Uterus (tissue), 4 donors: Measurements from ENCODE around the gene SPIRE2. TPM values are rescaled to one million over a fixed set of nuclear protein-coding genes. Genes with fewer than 3 reads are reported as not detected.
"Not testable (repeated sequence)": the region's sequence is repeated elsewhere in the genome, so short reads cannot be mapped to it uniquely, and the experiment has no call there.

Experiments used
- DNase-seq, 2 donors: peaks; one replicate each; pipeline ENCODE4 v3.0.0-alpha.2; 2019 to 2020
- H3K27ac ChIP-seq, 2 donors: fragments of 200-600 bp; sonication (generic); 1 replicate in 1 of 2; 2 replicates in 1 of 2; pipeline ENCODE4 v1.5.1; 2016 to 2018
- H3K27me3 ChIP-seq, 2 donors: fragments of 200-600 bp; sonication (generic); one replicate each; pipeline ENCODE4 v1.5.1; 2018 to 2019; ENCODE audit warnings: control low read depth in 1 of 2
- H3K36me3 ChIP-seq, 2 donors: fragments of 200-600 bp; sonication (generic); one replicate each; pipeline ENCODE4 v1.5.1; 2019; ENCODE audit warnings: control low read depth in 1 of 2
- H3K4me1 ChIP-seq, 2 donors: fragments of 200-600 bp; sonication (generic); one replicate each; pipeline ENCODE4 v1.5.1; 2018 to 2019; ENCODE audit warnings: control low read depth in 1 of 2
- H3K4me3 ChIP-seq, 2 donors: fragments of 200-600 bp; sonication (generic); 1 replicate in 1 of 2; 2 replicates in 1 of 2; pipeline ENCODE4 v1.5.1; 2018 to 2019; ENCODE audit warnings: mild to moderate bottlenecking in 1 of 2
- H3K9me3 ChIP-seq, 2 donors: fragments of 200-600 bp; sonication (generic); one replicate each; pipeline ENCODE4 v1.5.1; 2019; ENCODE audit warnings: control low read depth in 1 of 2
- POLR2A ChIP-seq, 2 donors: fragments of 450-650 bp; IDR thresholded peaks; one replicate each; pipeline ENCODE4 v1.6.1; 2016; ENCODE audit warnings: antibody characterized with exemption in 2 of 2, mild to moderate bottlenecking in 1 of 2, moderate library complexity in 1 of 2
- intact Hi-C: fragments of 100-400 bp; cut with DNase I; formaldehyde crosslinking; loops from one replicate; pipeline ENCODE4 v1.15.1; 2023; ENCODE audit warnings: low total_unique reads
- total RNA-seq, 4 donors: library from RNA; depleted of rRNA in 3 of 4; stranded (reverse); fragments of >200 nt in 3 of 4; gene quantifications; one replicate each; pipeline versions ENCODE4 v1.1.0 to v1.2.4, GENCODE V29; 2014 to 2023
- TF ChIP-seq, protein P1 (sequence below), 4 experiments: fragments of 200-600 bp in 2 of 4; fragments of 450-650 bp in 2 of 4; sonication (generic) in 2 of 4; IDR thresholded peaks; one replicate each; pipeline ENCODE4 v1.5.1; 2016 to 2019; ENCODE audit warnings: antibody characterized with exemption in 4 of 4, mild to moderate bottlenecking in 2 of 4, moderate library complexity in 1 of 4
- donor health status: DM: yes; HTN: yes; CAD: no.

The SPIRE2 gene
- total RNA-seq, 4 donors from 2014 or later = 1.2 to 7.5 (median 3.3) TPM

DNA sequence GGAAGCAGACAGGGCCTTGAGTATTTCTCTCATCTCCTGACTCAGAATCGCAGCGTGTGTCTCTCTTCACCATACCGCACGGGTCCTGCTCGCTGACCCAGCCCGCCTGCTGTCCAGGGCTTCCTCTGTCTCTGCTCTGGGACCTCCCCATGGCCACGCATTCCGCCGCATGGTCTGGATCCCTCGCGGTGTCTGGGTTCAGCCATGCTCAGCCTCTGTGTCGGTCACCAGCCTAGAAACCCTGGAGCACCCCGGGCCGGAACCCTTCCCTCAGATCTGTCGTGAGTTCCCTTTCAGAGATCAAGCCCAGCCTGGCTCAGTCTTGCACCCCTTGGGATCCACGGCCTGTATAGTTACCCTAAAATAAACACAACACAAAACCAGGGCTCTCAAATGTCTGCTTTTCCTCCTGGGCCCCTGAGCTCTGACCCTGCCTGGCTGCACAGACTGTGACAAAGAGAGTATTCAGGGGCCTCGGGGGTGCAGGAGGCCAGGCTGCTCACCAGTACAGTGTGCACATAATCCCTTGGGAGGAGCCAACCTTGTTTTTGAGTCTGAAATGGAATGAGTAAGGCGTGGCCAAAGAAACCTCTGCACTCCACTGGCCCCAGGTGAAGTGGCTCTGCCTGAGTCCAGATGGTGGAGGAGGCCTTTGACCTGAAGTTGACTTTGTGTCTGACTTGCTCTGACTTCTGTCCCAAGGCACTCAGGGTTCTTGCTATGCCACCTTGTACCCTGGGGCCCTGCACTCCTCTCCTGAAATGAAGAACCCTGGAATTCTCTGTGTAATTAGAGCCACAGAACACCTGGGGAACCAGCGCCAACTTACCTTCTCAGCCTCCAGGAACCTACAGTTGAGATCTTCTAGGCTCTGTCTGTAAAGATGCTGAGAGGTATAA is 5.8 kb upstream of the SPIRE2 start:
- no peak for TF ChIP-seq POLR2A (IDR thresholded peaks at IDR 0.05)
- TF ChIP-seq, protein P1, sequence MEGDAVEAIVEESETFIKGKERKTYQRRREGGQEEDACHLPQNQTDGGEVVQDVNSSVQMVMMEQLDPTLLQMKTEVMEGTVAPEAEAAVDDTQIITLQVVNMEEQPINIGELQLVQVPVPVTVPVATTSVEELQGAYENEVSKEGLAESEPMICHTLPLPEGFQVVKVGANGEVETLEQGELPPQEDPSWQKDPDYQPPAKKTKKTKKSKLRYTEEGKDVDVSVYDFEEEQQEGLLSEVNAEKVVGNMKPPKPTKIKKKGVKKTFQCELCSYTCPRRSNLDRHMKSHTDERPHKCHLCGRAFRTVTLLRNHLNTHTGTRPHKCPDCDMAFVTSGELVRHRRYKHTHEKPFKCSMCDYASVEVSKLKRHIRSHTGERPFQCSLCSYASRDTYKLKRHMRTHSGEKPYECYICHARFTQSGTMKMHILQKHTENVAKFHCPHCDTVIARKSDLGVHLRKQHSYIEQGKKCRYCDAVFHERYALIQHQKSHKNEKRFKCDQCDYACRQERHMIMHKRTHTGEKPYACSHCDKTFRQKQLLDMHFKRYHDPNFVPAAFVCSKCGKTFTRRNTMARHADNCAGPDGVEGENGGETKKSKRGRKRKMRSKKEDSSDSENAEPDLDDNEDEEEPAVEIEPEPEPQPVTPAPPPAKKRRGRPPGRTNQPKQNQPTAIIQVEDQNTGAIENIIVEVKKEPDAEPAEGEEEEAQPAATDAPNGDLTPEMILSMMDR (IDR thresholded peaks at IDR 0.05) = no peak

DNA sequence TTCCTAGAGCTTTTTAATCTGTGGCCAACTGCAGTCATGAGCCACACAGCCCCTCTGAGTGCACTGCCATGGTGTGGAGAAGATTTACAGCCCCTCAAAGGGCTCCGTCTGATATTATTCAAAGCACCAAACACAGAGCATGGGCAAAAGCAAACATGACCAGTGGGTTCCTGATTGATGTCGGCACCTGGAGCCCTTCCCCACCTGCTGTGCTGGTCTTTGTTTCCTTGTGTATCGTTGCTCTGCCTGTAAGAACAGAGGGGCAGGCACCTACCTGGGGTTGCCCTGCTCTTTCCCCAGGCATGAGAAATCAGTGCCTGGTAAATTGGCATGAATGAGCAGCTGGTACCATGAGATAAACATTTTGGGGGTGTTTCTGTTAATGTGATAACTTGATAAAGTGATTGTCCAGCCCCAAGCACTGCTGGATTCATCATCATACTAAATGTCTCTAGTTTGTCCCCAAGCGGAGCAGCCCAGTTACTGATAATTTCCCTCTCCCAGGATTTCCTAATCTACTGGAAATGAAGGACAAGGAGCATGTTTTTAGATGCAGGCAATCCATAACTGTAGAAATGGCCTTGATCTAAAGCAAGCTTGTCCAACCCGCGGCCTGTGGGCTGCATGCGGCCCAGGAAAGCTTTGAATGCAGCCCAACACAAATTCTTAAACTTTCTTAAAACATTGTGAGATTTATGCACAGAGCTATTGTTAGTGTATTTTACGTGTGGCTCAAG is 5.0 kb upstream of the SPIRE2 start:
- H3K36me3 ChIP-seq = no peaks in the 10 kb centered on the region
- no peak for DNase-seq
- H3K4me1 ChIP-seq = no peaks in the 10 kb centered on the region
- TF ChIP-seq POLR2A (IDR thresholded peaks at IDR 0.05) = no peak
- TF ChIP-seq, protein P1 (IDR thresholded peaks at IDR 0.05) = no peak
- intact Hi-C loops = no loop called here
- no peak overlapping the region for H3K4me3 ChIP-seq
- no peaks in the 10 kb centered on the region for H3K27me3 ChIP-seq
- no peak overlapping the region for H3K27ac ChIP-seq
- no peaks in the 10 kb centered on the region for H3K9me3 ChIP-seq

More for the DNA sequence above, 5.8 kb upstream of the SPIRE2 start:
- Histone ChIP-seq H3K4me1 (peaks cover 0 to 6% of the 10 kb centered on the region in 2 donors), H3K36me3 (no peaks in the 10 kb centered on the region), H3K27me3 (no peaks in the 10 kb centered on the region), H3K27ac (no peak overlapping the region), H3K9me3 (no peaks in the 10 kb centered on the region), H3K4me3 (no peak overlapping the region)
- intact Hi-C loops = no loop called here
- DNase-seq = no peak

DNA sequence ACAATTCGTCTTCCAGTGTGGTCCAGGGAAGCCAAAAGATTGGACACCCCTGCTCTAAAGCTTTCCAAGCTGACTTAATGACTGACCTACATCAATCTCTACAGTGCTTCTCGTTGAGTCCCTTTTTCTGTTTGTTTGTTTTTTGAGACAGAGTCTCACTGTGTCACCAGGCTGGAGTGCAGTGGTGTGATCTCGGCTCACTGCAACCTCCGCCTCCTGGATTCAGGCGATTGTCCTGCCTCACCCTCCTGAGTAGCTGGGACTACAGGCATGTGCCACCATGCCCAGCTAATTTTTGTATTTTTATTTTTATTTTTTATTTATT is 4.5 kb upstream of the SPIRE2 start:
- H3K36me3 ChIP-seq, DNase-seq, H3K27me3 ChIP-seq, H3K4me3 ChIP-seq, H3K4me1 ChIP-seq, H3K9me3 ChIP-seq, intact Hi-C loops, H3K27ac ChIP-seq: not testable (repeated sequence)

DNA sequence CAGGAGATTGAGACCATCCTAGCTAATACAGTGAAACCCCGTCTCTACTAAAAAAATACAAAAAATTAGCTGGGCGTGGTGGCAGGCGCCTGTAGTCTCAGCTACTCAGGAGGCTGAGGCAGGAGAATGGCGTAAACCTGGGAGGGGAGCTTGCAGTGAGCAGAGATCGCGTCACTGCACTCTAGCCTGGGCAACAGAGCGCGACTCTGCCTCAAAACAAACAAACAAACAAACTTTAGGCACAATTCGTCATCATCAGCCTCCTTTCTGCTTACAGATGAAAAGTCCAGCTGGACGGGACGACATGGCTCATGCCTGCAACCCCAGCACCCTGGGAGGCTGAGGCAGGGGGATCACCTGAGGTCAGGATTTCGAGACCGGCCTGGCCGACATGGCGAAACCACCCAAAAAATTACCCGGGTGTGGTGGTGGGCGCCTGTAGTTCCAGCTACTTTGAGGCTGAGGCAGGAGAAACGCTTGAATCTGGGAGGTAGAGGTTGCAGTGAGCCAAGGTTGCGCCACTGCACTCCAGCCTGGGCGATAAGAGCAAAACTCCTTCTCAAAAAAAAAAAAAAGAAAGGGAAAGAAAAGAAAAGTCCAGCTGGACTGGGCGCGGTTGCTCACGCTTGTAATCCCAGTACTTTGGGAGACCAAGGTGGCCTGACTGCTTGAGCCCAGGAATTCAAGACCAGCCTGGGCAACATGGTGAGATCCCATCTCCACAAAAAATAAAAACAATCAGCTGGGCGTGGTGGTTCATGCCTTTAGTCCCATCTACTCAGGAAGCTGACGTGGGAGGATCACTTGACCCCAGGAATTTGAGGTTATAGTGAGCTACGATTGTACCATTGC is 1.5 kb upstream of the SPIRE2 start:
- intact Hi-C loops = no loop called here
- Histone ChIP-seq H3K36me3 (no peaks in the 10 kb centered on the region), H3K9me3 (no peaks in the 10 kb centered on the region), H3K4me3 (no peak overlapping the region), H3K27me3 (no peaks in the 10 kb centered on the region), H3K4me1 (no peaks in the 10 kb centered on the region), H3K27ac (no peak overlapping the region)
- TF ChIP-seq POLR2A (IDR thresholded peaks at IDR 0.05) = no peak
- TF ChIP-seq, protein P1 (IDR thresholded peaks at IDR 0.05) = no peak
- no peak for DNase-seq

DNA sequence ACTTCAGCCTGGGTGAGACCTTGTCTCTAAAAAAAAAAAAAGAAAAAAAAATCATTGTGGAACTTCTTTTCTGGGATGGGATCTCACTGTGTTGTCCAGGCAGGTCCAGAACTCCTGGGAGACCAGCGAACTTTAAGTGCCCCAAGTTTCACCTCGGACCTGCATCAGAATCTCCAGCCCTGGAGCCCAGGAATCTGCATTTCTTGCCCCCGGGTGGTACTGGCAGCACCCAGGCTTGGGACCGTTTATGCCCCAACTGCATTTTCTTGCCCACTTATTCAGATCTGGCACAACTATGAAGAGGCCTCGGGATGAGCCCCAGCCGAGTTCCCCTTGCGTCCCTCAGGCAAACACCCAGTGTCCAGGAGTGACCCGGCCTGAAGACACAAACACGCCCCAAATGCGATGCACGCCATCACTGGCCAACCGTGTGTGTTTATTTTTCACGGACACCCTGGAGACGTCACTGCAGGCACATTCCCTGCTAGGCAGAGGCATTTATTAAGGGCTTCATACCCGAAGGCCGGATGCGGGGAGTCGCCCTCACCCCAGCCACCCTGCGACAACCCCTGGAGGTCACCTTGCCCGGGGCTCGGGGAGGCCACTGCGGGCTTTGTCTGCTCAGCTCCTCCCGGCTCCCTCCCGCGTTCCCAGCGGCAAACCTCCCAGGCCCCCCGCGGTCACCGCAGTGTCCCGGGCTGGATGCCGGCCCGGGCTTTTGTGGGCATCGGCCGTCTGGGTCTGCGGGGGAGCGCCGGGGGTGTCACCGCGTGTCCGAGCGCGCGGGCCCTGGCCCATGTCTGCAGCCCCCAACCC is 684 bp upstream of the SPIRE2 start:
- Histone ChIP-seq H3K27me3 (no peaks in the 10 kb centered on the region), H3K4me3 (peak overlapping the region; percentile 20 to 43), H3K4me1 (no peaks in the 10 kb centered on the region), H3K27ac (peak overlapping the region in 1 of 2 donors; percentile 15), H3K36me3 (no peaks in the 10 kb centered on the region), H3K9me3 (no peaks in the 10 kb centered on the region)
- no peak for DNase-seq
- intact Hi-C loops = no loop called here
- TF ChIP-seq POLR2A (IDR thresholded peaks at IDR 0.05) = no peak
- TF ChIP-seq, protein P1 (IDR thresholded peaks at IDR 0.05) = no peak
